A673 (cell line): ENCODE measurements around the gene PSME4.

Experiments used
- CTCF ChIP-seq: fragments of 300-800, 200-600 bp; sonication (generic); conservative IDR thresholded peaks from 2 replicates; pipeline ENCODE4 v1.5.1; 2017; ENCODE audit warnings: low read depth, mild to moderate bottlenecking, antibody characterized with exemption, low read length, moderate library complexity, mixed read lengths
- EZH2 ChIP-seq: fragments of 200-600 bp; sonication (generic); IDR thresholded peaks from 2 replicates; pipeline ENCODE4 v1.6.1; 2017; ENCODE audit warnings: borderline replicate concordance, low read depth, mild to moderate bottlenecking, mixed read lengths, antibody characterized with exemption, low read length; ENCODE audit not compliant: poor library complexity, severe bottlenecking

- TF ChIP-seq CTCF: no peak
- TF ChIP-seq EZH2: no peak
Observed at GRCh38 chr2:53911434-53912189, 59.2 kb downstream of the PSME4 start.
